Keratinocyte (primary cell): Measurements from ENCODE around the gene STARD8.

ENCODE experiments used
- CTCF ChIP-seq, 3 experiments: IDR thresholded peaks in 1 of 3; conservative IDR thresholded peaks in 1 of 3; optimal IDR thresholded peaks in 1 of 3; 2 replicates in 2 of 3; 3 replicates in 1 of 3; pipeline versions ENCODE3 to v1.5.1; 2011; ENCODE audit warnings: low read length in 3 of 3, mild to moderate bottlenecking in 3 of 3, moderate library complexity in 2 of 3, control low read depth in 1 of 3, inconsistent platforms in 1 of 3; ENCODE audit not compliant: insufficient read depth in 2 of 3; ENCODE audit errors: extremely low read depth in 1 of 3
- EZH2 ChIP-seq: IDR thresholded peaks from one replicate; pipeline ENCODE4 v1.6.1; 2012; ENCODE audit warnings: inconsistent platforms, mild to moderate bottlenecking, low read length, moderate library complexity

- no peak for TF ChIP-seq CTCF (optimal IDR thresholded peaks at IDR 0.05 in 1 of 3, IDR thresholded peaks at IDR 0.05 in 1 of 3, conservative IDR thresholded peaks at IDR 0.05 in 1 of 3; ENCODE audit: extremely low read depth in 1 of 3, insufficient read depth in 2 of 3, low read length in 3 of 3)
- no peak for TF ChIP-seq EZH2
Observed at GRCh38 chrX:68652326-68653170, 5.1 kb downstream of the STARD8 start.
